HepG2 (cell line): ENCODE data around the gene CPNE1. TPM values are rescaled to one million over a fixed set of nuclear protein-coding genes. Genes with fewer than 3 reads are reported as not detected.

Source experiments
- CBFB ChIP-seq: sonication (generic); formaldehyde crosslinking; IDR thresholded peaks from 2 replicates; pipeline ENCODE4 v1.4.0; 2020; ENCODE audit warnings: missing genetic modification reagents
- CBX1 ChIP-seq: IDR thresholded peaks from one replicate; pipeline ENCODE4 v1.6.1; 2016; ENCODE audit warnings: antibody characterized with exemption, low read depth
- GTF3A ChIP-seq: sonication (generic); formaldehyde crosslinking; conservative IDR thresholded peaks from 2 replicates; pipeline ENCODE4 v1.4.0; 2020; ENCODE audit warnings: mild to moderate bottlenecking, missing genetic modification reagents
- KAT8 ChIP-seq: IDR thresholded peaks from 2 replicates; pipeline ENCODE4 v1.6.1; 2016; ENCODE audit warnings: missing genetic modification reagents, missing compliant biosample characterization
- KLF9 ChIP-seq: IDR thresholded peaks from 2 replicates; pipeline ENCODE4 v1.6.1; 2016; ENCODE audit warnings: low read depth
- RAD21 ChIP-seq: fragments of 450-650 bp; formaldehyde crosslinking; IDR thresholded peaks from 2 replicates; pipeline ENCODE4 v1.5.0; 2020; ENCODE audit warnings: mild to moderate bottlenecking
- SP1 ChIP-seq, 2 experiments: fragments of 450-650 bp in 1 of 2; sonication (generic) in 1 of 2; formaldehyde crosslinking in 1 of 2; IDR thresholded peaks; 2 replicates each; pipeline versions ENCODE4 v1.4.0 to v1.6.1; 2016 to 2020; ENCODE audit warnings: missing genetic modification reagents in 1 of 2
- STAT5B ChIP-seq: sonication (generic); formaldehyde crosslinking; IDR thresholded peaks from 2 replicates; pipeline ENCODE4 v1.4.0; 2020; ENCODE audit warnings: missing genetic modification reagents
- U2AF1 ChIP-seq: fragments of 200-400 bp; formaldehyde crosslinking; optimal IDR thresholded peaks from 2 replicates; pipeline ENCODE3; 2017; ENCODE audit warnings: mild to moderate bottlenecking, low read depth, low read length
- XRCC5 ChIP-seq: fragments of 200-400 bp; formaldehyde crosslinking; optimal IDR thresholded peaks from 2 replicates; pipeline ENCODE3; 2017; ENCODE audit warnings: mild to moderate bottlenecking, low read length
- ZKSCAN5 ChIP-seq: sonication (generic); formaldehyde crosslinking; IDR thresholded peaks from 2 replicates; pipeline ENCODE4 v1.5.1; 2020; ENCODE audit warnings: mild to moderate bottlenecking, missing genetic modification reagents
- ZNF124 ChIP-seq: sonication (generic); formaldehyde crosslinking; IDR thresholded peaks from 2 replicates; pipeline ENCODE4 v1.4.0; 2020; ENCODE audit warnings: missing genetic modification reagents
- ZNF446 ChIP-seq: sonication (generic); formaldehyde crosslinking; IDR thresholded peaks from 2 replicates; pipeline ENCODE4 v1.5.0; 2020; ENCODE audit warnings: mild to moderate bottlenecking, missing genetic modification reagents
- ZNF556 ChIP-seq: sonication (generic); formaldehyde crosslinking; IDR thresholded peaks from 2 replicates; pipeline ENCODE4 v1.4.0; 2020; ENCODE audit warnings: mild to moderate bottlenecking, missing genetic modification reagents, borderline replicate concordance
- ZNF557 ChIP-seq: sonication (generic); formaldehyde crosslinking; IDR thresholded peaks from 2 replicates; pipeline ENCODE4 v1.4.0; 2020; ENCODE audit warnings: missing genetic modification reagents
- ZNF569 ChIP-seq: sonication (generic); formaldehyde crosslinking; IDR thresholded peaks from 2 replicates; pipeline ENCODE4 v1.5.0; 2020; ENCODE audit warnings: mild to moderate bottlenecking, missing genetic modification reagents, moderate library complexity, borderline replicate concordance
- ZNF607 ChIP-seq: sonication (generic); formaldehyde crosslinking; IDR thresholded peaks from 2 replicates; pipeline ENCODE4 v1.5.1; 2020; ENCODE audit warnings: missing genetic modification reagents, mild to moderate bottlenecking, borderline replicate concordance
- ZNF775 ChIP-seq: sonication (generic); formaldehyde crosslinking; IDR thresholded peaks from 2 replicates; pipeline ENCODE4 v1.4.0; 2020; ENCODE audit warnings: missing genetic modification reagents, mild to moderate bottlenecking, moderate library complexity, borderline replicate concordance
- polyA plus RNA-seq, 8 experiments: library from polyadenylated mRNA; depleted of rRNA in 3 of 8; stranded (reverse) in 7 of 8; unstranded in 1 of 8; fragments of >200 nt; fragmentation: Illumina TruSeq in 4 of 8; extraction: Trizol in 4 of 8; gene quantifications; 2 replicates each; pipeline versions ENCODE4 v1.2.1 to v1.2.3, GENCODE V29; 2011 to 2016; ENCODE audit warnings: low read depth in 4 of 8, missing spikeins in 1 of 8, mixed read lengths in 1 of 8; ENCODE audit not compliant: insufficient read depth in 1 of 8
- total RNA-seq, 5 experiments: library from RNA; depleted of rRNA; stranded (reverse); fragments of >200 nt; fragmentation: Illumina TruSeq; extraction: Trizol; gene quantifications; 2 replicates each; pipeline ENCODE4 v1.2.3, GENCODE V29; 2016; ENCODE audit warnings: low read depth in 1 of 5
- TF ChIP-seq, protein P1 (sequence below): sonication (generic); formaldehyde crosslinking; IDR thresholded peaks from 2 replicates; pipeline ENCODE4 v1.9.0; 2021; ENCODE audit warnings: missing genetic modification reagents, borderline replicate concordance
- TF ChIP-seq, protein P2 (sequence below): sonication (generic); formaldehyde crosslinking; IDR thresholded peaks from 2 replicates; pipeline ENCODE4 v1.5.1; 2020; ENCODE audit warnings: missing genetic modification reagents, mild to moderate bottlenecking, borderline replicate concordance
- TF ChIP-seq, protein P3 (sequence below): sonication (generic); formaldehyde crosslinking; IDR thresholded peaks from 2 replicates; pipeline ENCODE4 v1.8.1; 2022; ENCODE audit warnings: mild to moderate bottlenecking, missing genetic modification reagents
- TF ChIP-seq, protein P4 (sequence below): sonication (generic); formaldehyde crosslinking; IDR thresholded peaks from 2 replicates; pipeline ENCODE4 v1.5.1; 2020; ENCODE audit warnings: mild to moderate bottlenecking, missing genetic modification reagents, borderline replicate concordance
- TF ChIP-seq, protein P5 (sequence below): IDR thresholded peaks from 2 replicates; pipeline ENCODE4 v1.6.1; 2016; ENCODE audit warnings: low read depth, borderline replicate concordance

Gene CPNE1
- total and polyA plus RNA-seq, 2 of the 13 experiments (the other 11 are each of a cell fraction or from before 2014, with no cell fraction given) = 408 to 431 TPM

DNA sequence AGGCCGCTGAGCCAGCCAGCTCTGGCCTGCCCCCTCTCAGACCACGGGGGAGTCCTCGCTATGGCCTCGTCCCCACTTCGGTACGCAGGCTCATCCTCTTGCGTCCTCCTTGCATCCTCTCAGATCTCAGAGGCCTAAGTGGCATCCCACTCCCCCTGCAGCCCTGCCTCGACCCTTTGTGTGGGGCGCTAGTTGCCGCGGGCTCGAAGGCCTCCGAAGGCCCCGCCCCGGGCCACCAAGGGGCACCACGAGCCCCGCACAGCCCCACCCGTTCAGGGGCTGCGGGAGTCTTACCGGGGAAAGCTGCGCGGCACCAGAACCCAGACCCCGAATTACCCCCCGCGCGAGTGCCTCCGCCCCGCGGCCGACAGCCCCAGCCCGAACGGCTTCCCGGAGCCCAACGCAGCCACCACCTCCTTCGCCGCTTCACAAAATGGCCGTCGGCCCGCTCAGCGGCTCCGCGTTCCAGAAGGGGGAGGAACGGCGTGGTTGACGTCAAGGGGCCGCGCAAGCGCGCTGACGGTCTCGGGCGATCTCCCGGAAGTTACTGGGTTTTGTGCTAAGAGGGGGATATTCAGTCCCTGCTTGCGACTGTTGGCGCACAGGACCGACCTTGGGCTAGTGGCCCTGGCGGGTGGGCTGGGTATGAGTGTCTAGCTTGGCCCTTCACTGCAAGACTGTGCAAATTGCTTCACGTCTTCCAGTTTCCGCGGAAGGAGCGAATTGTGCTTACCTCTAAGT is at the start of gene CPNE1, which contains the start of gene RBM12 (continued):
- TF ChIP-seq, protein P1, sequence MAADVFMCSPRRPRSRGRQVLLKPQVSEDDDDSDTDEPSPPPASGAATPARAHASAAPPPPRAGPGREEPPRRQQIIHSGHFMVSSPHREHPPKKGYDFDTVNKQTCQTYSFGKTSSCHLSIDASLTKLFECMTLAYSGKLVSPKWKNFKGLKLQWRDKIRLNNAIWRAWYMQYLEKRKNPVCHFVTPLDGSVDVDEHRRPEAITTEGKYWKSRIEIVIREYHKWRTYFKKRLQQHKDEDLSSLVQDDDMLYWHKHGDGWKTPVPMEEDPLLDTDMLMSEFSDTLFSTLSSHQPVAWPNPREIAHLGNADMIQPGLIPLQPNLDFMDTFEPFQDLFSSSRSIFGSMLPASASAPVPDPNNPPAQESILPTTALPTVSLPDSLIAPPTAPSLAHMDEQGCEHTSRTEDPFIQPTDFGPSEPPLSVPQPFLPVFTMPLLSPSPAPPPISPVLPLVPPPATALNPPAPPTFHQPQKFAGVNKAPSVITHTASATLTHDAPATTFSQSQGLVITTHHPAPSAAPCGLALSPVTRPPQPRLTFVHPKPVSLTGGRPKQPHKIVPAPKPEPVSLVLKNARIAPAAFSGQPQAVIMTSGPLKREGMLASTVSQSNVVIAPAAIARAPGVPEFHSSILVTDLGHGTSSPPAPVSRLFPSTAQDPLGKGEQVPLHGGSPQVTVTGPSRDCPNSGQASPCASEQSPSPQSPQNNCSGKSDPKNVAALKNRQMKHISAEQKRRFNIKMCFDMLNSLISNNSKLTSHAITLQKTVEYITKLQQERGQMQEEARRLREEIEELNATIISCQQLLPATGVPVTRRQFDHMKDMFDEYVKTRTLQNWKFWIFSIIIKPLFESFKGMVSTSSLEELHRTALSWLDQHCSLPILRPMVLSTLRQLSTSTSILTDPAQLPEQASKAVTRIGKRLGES (CRISPR knock-in tag) = no peak
- TF ChIP-seq ZKSCAN5 (peak; percentile 46; the same call in 1 of the 2 replicates), ZNF446 (CRISPR knock-in tag) (peak; percentile 48), KLF9 (CRISPR knock-in tag) (peak; percentile 92), SP1 (IDR thresholded peaks at IDR 0.05) (no peak; the same call in 1 of the 2 replicates), SP1 (CRISPR knock-in tag; IDR thresholded peaks at IDR 0.05) (peak; percentile 81), GTF3A (CRISPR knock-in tag) (peak; percentile 82), ZNF124 (peak; percentile 91), STAT5B (peak; percentile 16; the same call in 1 of the 2 replicates), ZNF569 (CRISPR knock-in tag) (no peak; the same call in 1 of the 2 replicates), CBFB (CRISPR knock-in tag) (peak; percentile 90), XRCC5 (peak; percentile 74), ZNF607 (CRISPR knock-in tag) (peak; percentile 100), RAD21 (CRISPR knock-in tag) (peak; percentile 71), ZNF556 (CRISPR knock-in tag) (peak; percentile 98), CBX1 (peak; percentile 96), U2AF1 (peak; percentile 70), ZNF775 (CRISPR knock-in tag) (no peak), KAT8 (CRISPR knock-in tag) (peak; percentile 99), ZNF557 (CRISPR knock-in tag) (peak; percentile 20; the same call in 1 of the 2 replicates)
- TF ChIP-seq, protein P2, sequence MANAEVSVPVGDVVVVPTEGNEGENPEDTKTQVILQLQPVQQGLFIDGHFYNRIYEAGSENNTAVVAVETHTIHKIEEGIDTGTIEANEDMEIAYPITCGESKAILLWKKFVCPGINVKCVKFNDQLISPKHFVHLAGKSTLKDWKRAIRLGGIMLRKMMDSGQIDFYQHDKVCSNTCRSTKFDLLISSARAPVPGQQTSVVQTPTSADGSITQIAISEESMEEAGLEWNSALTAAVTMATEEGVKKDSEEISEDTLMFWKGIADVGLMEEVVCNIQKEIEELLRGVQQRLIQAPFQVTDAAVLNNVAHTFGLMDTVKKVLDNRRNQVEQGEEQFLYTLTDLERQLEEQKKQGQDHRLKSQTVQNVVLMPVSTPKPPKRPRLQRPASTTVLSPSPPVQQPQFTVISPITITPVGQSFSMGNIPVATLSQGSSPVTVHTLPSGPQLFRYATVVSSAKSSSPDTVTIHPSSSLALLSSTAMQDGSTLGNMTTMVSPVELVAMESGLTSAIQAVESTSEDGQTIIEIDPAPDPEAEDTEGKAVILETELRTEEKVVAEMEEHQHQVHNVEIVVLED (CRISPR knock-in tag) = peak; percentile 98
- TF ChIP-seq, protein P3, sequence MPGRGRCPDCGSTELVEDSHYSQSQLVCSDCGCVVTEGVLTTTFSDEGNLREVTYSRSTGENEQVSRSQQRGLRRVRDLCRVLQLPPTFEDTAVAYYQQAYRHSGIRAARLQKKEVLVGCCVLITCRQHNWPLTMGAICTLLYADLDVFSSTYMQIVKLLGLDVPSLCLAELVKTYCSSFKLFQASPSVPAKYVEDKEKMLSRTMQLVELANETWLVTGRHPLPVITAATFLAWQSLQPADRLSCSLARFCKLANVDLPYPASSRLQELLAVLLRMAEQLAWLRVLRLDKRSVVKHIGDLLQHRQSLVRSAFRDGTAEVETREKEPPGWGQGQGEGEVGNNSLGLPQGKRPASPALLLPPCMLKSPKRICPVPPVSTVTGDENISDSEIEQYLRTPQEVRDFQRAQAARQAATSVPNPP (CRISPR knock-in tag) = peak; percentile 99
- TF ChIP-seq, protein P4, sequence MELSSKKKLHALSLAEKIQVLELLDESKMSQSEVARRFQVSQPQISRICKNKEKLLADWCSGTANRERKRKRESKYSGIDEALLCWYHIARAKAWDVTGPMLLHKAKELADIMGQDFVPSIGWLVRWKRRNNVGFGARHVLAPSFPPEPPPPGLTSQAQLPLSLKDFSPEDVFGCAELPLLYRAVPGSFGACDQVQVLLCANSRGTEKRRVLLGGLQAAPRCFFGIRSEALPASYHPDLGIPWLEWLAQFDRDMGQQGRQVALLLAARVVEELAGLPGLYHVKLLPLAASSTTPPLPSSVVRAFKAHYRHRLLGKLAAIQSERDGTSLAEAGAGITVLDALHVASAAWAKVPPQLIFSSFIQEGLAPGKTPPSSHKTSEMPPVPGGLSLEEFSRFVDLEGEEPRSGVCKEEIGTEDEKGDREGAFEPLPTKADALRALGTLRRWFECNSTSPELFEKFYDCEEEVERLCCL (CRISPR knock-in tag) = peak; percentile 98
- TF ChIP-seq, protein P5, sequence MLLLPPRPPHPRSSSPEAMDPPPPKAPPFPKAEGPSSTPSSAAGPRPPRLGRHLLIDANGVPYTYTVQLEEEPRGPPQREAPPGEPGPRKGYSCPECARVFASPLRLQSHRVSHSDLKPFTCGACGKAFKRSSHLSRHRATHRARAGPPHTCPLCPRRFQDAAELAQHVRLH (CRISPR knock-in tag) = peak; percentile 62; the same call in 1 of the 2 replicates
